GM18520 (cell line): ENCODE data around the gene GRM8.

Experiments used
- ATAC-seq: cut with Tn5 transposase; IDR thresholded peaks from one replicate; pipeline ENCODE4 v1.9.1; 2021; ENCODE audit not compliant: unreplicated experiment

The GRM8 gene

DNA sequence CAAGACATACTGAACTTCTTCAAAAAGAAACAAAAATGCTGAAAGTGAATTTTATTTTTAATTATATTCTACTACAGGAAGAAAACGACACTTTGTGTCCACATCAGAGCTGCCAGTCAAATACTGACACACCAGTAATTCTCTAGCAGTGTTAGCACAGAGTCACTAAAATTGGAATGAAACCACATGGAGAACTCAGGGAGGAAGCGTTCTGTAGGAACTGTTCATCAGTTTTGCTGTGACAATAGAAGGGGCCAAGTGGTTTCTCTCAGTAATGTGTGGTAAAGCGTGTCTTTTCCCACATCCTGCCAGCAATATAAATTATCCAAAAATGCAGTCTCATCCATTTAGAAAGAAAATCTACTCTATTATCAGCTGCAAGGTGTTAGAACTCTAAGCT, 683.3 kb downstream of the GRM8 start:
- no peak for ATAC-seq

DNA sequence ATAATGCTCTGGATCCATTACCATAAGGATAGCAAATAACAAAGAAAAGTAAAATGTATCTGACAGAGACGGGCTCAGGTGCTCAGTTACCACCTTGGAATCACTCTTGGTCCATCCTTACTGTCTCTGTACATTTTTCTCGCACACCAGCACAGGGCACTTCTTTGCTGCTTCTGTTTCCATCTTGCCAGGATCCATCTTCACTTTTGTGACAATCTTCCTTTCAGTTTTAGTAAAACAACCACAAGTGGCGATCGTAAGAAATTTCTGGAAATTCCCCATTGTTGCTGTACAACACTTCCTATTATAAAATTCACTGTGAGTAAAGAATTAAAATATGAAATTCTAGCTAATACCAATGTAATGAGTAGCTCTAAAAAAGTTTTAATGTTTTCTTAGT, 695.5 kb downstream of the GRM8 start:
- ATAC-seq = peak; percentile 46

DNA sequence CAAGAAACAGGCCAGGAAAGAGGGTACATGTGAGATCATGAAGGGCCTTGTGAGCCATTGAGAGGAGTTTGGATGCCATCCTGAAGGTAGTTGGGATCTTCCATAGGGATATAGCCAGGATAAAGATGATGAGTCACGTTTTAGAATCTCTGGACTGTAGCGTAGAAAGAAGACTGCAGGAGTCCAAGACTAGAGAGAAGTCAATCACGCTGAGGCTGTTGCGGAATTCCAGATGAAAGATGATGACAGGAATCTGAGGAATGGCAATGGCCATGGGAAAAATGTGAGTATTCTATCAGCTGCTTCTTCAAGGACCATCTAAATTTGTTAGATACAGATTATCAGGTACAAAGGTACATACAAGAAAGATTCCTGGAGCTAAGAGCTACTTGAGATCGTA, 711.3 kb downstream of the GRM8 start:
- no peak for ATAC-seq

DNA sequence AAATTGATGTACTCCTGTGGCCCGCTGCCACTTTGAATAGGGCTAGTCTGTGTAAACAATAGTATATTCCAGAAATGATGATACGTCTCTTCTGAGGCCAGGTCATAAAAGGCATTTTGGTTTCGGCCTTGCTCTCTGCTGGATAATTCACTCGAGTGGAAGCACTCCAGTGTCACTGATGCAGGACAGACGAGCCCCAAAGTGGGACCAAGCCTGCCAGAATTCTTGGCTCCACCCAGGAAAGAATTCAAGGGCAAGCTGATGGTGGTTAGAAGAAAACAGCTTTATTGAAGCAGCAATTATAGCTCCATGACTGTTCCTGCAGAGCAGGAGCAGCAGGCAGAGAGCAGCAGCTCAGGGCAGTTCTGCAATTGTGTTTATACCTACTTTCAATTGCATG, 717.6 kb downstream of the GRM8 start:
- ATAC-seq = no peak

DNA sequence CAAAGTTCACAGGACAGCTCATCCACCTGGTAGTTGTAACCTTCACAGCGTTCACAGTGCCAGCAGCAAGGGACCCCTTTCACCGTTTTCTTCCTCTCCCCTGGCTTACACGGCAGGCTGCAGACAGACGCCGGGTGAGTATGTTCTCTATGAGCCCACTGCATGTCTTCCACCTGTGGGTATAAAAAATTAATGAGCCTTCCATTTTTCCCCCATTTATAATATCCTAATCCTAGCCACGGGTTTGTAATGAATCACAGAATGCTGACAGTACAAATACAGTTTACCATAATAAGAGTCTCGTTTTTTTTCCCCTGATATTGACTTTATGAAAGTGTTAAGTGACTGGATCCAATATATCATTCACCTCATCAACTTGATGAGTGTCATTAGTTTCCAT, 719.0 kb downstream of the GRM8 start:
- no peak for ATAC-seq

DNA sequence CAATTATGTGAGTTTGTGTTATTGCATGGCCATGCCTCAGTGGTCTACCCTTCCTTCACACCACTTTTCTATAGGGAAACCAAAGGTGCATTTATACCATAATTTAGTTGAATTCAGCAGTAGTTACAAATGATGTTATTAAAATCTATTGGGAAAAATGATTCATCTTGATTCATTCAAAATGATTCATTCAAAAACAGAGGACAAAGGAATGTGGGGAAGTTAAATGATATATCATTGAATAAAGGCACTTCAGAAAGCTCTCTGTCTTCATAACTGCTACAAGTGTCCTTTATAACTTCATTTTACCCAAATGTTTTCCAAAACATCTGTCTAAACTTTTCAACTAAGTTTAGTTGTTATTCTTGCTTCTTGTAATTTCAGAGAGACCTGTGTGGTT, 722.9 kb downstream of the GRM8 start:
- no peak for ATAC-seq

DNA sequence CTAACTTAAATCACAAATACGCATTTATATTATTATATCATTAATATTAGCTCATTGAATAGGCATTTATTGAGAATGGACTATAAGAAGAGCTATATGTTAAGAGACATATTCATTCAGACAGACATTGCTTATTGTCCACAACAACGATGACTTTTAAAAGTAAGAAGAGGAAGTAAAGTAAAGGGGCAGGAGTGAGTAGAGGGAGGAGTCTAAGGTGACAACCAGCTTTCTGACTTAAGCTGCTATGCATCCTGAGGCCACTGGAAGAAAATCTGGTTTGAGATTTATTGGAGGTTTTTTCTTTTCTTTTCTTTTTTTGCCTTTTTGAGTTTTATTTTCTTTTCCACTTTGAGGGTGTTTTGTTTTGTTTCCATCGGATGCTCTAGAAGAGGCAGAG, 723.5 kb downstream of the GRM8 start:
- ATAC-seq = no peak

DNA sequence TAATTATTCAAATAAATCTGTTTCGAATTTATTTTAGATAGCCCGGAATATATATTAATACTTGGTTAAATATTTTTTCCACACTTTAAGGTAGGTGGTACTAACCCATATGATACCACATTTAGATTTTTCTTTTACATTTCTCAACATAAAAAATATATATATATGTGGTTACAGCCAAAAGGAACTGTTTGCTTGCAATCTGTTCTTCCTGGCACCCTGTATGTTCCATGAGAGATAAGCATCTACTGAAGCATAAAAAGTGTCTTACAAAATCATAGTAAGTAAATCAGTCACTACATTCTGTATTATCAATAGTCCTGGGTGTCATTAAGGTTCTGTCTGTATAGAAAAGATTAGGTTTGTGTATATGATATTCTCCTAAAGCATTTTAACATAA, 726.8 kb downstream of the GRM8 start:
- ATAC-seq = no peak

DNA sequence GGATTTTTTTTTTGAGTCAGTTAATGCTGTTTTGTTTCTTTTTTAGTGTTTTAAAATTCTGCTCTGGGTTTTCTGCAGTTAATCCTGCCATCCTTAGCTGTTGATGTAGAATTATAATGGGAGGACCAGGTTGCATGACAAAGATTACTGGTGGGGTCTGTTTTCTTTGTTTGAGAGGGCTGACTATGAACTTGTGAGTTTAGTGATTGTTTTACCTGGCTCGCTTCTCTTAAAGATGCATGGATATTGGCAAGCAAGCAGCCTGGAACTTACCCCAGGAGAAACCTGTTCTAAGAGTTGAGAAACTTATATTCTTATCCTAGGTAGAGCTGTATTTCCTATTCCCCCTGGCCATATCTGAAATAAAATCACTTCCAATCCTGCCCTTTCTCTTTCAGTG, 727.8 kb downstream of the GRM8 start:
- no peak for ATAC-seq

DNA sequence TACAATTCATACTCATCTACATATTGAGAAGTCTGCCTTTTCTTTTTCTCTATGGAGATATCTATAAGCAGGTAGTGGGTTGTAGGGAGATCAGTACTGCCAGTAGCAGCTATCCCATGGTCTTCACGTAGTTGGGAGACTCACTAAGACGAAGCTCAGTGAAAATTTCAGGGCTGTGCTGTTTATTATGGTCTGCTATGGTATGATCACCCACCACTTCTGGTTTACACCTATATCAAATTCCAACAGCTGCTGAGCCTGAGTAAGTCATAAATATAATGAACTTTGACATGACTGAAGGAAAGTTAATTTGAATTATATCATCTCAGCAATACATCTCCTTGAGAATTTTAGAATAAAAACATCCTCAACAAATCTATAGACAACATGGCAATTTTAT, 741.7 kb downstream of the GRM8 start:
- no peak for ATAC-seq

DNA sequence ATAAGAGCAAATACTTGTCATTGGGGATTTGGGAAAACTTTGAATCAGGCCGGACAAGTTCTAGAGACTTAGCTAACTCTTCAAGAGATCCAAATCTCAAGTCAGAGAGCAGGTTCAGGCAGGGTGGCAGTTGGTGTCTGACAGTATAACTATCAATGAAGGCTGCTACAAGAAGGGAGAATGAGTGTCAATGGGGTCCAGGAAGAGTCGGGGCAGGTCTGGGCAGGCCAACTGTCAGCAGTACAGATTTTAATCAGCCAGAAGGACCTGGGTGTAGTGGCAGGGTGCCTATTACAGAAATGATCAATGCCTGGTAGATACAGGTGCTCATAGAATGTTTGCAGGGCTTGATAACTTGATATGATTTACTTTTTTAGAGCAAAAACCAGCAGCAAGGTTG, 751.1 kb downstream of the GRM8 start:
- no peak for ATAC-seq

DNA sequence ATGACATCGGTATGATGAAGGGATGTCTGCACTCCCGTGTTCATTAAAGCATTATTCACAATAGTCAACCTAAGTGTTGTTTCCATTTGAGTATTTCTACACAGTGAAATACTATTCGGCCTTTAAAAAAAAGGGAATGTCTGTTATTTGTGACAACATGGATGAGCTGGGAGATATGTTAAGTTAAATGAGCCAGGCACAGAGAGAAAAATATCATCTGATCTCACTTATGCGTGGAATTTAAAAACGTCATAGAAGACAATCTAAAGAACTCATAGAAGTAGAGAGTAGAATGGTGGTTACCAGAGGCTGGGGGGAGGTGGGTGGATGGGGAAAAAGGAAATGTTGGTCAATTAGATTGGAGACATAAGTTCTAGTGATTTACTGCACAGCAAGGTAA, 753.3 kb downstream of the GRM8 start:
- no peak for ATAC-seq

DNA sequence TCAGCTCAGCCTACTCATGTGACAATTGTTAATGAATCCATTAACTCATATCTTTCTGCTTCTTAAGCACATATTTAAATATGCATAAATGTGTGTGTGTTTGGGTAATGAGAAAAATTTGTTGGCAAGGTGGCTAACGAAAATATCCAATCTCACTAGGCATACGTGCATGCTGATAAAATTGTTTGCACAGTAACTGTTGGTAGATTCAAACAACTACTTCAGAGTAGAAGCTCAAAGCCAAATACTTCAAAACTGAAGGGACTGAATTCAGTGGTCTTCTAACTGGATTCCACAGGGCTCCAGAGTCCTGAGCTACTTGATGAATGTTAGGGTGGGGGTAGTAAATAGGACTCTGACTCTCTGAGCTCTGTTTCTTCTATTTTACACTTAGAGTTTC, 757.0 kb downstream of the GRM8 start:
- ATAC-seq = no peak

DNA sequence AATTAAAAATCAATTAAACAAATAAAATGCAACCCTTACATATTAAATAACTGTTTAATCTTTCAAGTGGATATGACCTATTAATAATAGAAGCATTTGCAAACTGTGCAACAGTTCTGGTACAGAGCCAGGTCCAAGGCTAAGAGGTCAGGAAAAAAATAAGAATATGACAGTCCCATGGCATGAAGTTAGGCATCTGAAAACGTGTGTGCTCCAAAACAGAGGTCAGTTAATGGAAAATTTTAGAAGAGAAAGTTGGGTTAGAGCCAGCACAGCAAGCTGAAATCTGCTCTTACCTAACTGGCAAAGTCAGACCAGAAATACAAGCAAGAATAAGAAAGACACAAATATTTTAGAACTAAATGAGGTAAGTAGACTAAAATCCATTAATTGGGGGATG, 757.7 kb downstream of the GRM8 start:
- no peak for ATAC-seq

DNA sequence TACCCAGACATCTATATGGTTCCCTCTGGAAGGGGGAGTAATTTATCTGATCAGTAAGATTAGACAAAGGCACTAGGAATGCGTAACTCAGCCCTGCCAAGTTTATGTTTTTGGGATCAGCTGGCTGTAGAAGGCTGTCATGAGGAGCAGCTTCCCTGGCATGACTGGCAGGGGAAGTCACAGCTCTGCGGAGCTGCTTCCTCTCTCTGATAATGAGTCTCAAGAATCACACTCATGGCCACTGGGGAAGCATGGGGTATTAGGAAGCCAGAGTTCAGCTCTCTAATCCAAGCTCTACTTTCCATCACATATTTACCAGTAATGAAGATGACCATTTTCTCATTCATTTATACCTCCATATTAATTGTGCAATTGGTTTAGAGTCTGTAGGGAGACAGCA, 758.9 kb downstream of the GRM8 start:
- ATAC-seq = no peak

DNA sequence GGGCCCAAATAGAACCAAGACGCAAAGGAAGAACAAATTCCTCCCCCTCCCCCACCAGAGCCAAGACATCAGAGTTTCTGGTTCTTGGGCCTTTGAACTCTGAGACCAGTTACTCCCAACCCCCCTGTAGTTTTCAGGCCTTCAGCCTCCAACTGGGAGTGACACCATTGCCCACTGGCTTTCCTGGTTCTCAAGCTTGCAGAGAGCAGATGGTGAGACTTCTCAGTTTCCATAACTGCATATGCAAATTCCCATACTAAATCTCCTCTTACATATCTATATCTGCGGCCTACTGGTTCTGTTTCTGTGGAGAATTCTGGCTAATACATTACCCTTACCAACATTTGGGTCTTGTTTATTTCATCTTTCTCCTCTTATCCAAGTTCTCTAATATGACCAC, 762.9 kb downstream of the GRM8 start:
- no peak for ATAC-seq

DNA sequence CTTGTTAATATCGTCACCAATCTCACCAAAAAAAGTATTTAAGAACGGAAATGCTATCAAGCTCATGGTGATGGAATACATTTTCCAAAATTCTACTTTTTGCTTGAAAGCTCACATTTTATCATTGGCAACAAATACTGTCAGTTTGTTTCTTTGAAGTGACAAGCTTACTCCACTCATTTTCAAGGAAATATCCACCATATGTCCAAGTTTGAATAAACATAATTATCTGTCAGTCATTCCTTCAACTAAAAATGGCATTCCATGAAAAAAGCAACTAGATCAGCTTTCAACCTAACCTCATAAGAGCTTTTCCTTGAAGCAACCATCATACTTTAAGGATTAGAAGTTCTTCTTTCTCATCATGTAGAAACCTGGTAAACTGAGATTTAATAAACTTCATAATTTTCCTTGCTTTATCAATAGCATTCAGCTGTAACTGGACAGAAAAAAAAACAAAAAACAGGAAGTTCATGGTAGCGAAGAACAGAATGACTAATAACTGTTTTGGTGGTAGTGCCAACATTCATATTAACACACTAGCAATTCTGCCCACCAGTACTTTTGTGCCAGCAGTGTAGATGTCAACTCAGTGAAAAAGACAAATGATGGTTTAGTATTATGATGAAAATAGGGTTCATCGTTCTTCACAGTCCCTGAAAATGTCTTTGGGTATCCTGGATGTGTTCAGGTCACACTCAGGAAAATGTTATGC, 764.9 kb downstream of the GRM8 start:
- ATAC-seq = no peak

DNA sequence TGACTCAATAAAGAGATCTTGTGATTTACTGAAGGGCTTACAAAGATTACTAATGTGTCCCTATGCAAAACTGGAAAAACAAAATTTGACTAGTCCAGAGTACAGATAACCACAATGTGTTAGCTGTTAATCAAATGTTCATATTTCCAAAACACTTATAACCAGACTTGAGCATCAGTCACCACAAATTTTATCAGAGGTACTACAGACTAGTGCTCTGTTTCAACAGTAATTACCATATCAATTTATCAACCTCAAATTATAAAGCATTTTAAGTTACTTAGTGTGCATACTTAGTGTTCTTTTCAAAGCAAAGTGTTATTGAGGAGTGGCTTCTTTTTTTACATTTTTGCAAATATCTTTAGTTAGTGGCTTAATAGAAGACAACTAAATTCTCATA, 765.9 kb downstream of the GRM8 start:
- ATAC-seq = no peak

DNA sequence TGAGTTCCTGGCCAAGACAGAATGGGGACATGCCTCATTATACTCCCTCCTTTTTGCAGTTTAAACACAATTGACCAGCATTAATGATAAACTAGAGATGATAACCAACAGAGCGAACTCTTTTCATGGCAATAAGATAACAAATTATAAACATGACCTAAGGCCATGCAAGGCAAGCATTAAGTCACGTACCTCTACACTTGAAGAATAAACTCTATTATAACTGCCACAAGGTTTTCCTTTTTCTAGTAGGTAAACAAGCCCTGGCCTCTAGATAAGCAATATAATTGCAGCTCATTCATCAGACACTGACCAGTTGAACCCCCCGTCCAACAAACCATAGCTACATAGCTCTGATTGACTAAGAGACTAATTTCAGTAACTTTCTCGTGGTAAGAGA, 767.0 kb downstream of the GRM8 start:
- no peak for ATAC-seq

DNA sequence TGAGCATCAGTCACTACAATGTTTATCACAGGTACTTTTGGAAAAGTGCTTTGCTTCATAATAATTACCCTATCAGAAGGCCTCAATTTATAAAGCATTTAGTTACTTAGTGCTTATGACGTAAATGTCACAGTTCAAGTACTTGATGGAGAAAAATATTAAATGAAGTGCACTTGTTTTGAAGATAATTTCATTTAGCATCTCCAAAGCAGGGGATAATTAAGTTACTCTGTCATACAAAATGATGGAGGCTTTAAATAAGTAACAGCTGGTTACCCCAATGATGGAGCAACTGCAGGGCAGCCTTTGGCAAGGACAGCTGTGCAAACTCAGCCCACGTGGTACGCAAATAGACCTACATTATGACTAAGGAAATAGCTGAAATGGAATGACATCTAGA, 768.8 kb downstream of the GRM8 start:
- ATAC-seq = no peak

DNA sequence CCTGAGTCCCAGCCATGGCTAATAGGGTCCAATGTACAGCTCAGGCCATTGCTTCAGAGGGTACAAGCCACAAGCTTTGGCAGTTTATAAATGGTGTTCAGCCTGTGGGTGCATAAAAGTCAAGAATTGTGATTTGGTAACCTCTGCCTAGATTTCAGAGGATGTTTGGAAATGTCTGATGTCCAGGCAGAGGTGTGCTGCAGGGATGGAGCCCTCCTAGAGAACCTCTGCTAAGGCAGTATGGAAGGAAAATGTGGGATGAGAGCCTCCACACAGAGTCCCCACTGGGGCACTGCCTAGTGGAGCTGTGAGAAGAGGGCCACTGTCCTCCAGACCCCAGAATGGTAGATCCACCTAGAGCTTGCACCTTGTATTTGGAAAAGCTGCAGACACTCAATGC, 779.9 kb downstream of the GRM8 start:
- no peak for ATAC-seq

DNA sequence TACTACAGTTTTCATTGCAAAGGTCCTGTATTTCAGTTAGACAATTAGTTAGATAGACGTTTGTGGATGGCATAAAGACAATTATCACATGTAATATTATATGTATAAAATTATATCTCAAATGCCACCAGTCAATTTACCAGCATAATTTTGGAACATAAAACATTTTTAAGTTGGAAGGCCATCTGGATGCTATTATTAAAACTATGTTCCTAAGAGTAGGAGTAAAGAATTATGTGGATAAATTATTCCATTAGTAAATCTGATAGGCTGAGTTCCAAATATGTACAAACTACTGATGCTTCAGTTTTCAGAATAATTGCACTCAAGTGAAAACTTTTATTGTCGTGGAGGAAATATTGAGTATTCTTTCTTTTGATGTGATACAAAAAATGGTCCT, 790.3 kb downstream of the GRM8 start:
- no peak for ATAC-seq

DNA sequence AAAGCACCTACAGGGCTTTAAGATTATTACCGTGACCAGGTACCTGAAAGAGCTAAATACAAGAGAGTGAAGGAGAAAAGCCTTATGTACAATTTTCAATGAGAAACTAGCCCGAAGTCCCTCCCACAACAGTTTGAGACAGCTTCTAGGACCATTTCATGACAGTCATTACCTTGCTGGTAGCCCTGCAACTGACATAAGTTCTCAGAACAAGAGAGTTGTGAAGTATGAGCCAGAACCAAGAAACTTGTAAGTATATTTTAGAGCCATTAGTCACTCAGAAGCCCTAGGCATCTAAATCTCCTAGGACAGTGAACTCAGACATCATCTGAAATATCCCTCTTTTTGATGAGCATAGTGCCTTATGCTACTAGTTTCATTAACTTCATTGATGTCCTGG, 792.1 kb downstream of the GRM8 start:
- ATAC-seq = no peak

DNA sequence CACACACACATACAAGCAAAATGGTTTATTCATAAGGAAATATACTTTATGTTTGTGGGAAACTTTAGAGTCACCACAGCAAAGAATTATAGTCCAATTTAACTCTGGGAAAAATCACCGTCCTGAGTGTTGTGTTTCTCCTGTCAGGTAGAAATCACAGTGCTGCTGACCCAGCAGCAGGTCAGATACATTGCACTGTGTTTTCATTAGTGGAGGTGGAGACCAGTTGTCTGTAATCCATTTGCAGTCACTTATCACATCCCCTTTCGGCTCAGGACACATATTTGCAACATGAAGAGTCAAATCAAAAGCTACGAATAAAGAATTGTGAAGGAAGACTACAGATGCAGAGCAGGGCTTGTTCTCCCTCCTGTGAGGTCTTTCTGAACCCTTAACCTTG, 799.6 kb downstream of the GRM8 start:
- no peak for ATAC-seq
